ENCODE data around the gene COL4A6. TPM values are rescaled to one million over a fixed set of nuclear protein-coding genes. Genes with fewer than 3 reads are reported as not detected.

COL4A6 gene
- total and polyA plus RNA-seq, 2 of the 8 experiments (the other 6 are each of a cell fraction or from before 2014, with no cell fraction given) = 5.9 to 11.8 TPM

GRCh38 chrX:108203540-108203939 is 234.7 kb downstream of the COL4A6 start (continued):
- TF ChIP-seq USF2 (IDR thresholded peaks at IDR 0.05; ENCODE audit: low read length) (no peak), TBP (IDR thresholded peaks at IDR 0.05; ENCODE audit: low read depth, low read length) (no peak)

All from H1 (cell line).